NCI-H345 treated with DMSO at 0.1 percent for 48 hours (cell line): Measurements from ENCODE around the gene CCNI2.

ENCODE experiments used
- DNase-seq: peaks from one replicate; lab custom pipeline; 2025; ENCODE audit not compliant: unreplicated experiment; lab: John Stamatoyannopoulos, UW

CCNI2 gene

GRCh38 chr5:132749506-132749905 lies 2.3 kb downstream of the CCNI2 start:
- no peak for DNase-seq

- DNase-seq, result no peak
Observed at GRCh38 chr5:132750471-132751230, 3.4 kb downstream of the CCNI2 start.

- DNase-seq, result no peak
Observed at GRCh38 chr5:132751444-132751843, 4.2 kb downstream of the CCNI2 start.

GRCh38 chr5:132751971-132752580 lies 4.8 kb downstream of the CCNI2 start:
- DNase-seq, result no peak

GRCh38 chr5:132752581-132753125 lies 5.4 kb downstream of the CCNI2 start:
- DNase-seq, result no peak

GRCh38 chr5:132753135-132753987 lies 6.1 kb downstream of the CCNI2 start:
- peak; percentile 13 for DNase-seq

GRCh38 chr5:132754111-132754510 lies 6.9 kb downstream of the CCNI2 start:
- no peak for DNase-seq

- DNase-seq, result no peak
Observed at GRCh38 chr5:132754947-132755346, 7.7 kb downstream of the CCNI2 start.

GRCh38 chr5:132756542-132756941 lies 9.3 kb downstream of the CCNI2 start:
- no peak for DNase-seq

- no peak for DNase-seq
Observed at GRCh38 chr5:132758451-132758850, 11.2 kb downstream of the CCNI2 start.

- DNase-seq, result no peak
Observed at GRCh38 chr5:132759114-132760048, 12.2 kb downstream of the CCNI2 start.

- DNase-seq, result no peak
Observed at GRCh38 chr5:132760049-132760420, 12.8 kb downstream of the CCNI2 start.

GRCh38 chr5:132760601-132761317 lies 13.5 kb downstream of the CCNI2 start:
- no peak for DNase-seq

- DNase-seq, result no peak
Observed at GRCh38 chr5:132761321-132762240, 14.4 kb downstream of the CCNI2 start.

- no peak for DNase-seq
Observed at GRCh38 chr5:132762246-132763000, 15.2 kb downstream of the CCNI2 start.

GRCh38 chr5:132763181-132764036 lies 16.2 kb downstream of the CCNI2 start:
- DNase-seq, result no peak

GRCh38 chr5:132764051-132764450 lies 16.8 kb downstream of the CCNI2 start:
- no peak for DNase-seq
